Loucy (cell line): ENCODE measurements around the gene RETNLB.

ENCODE experiments used
- CTCF ChIP-seq: fragments of 200-600 bp; sonication (generic); conservative IDR thresholded peaks from 2 replicates; pipeline ENCODE4 v1.5.1; 2014; ENCODE audit warnings: mild to moderate bottlenecking, antibody characterized with exemption, low read length
- EZH2phosphoT487 ChIP-seq: fragments of 200-600 bp; IDR thresholded peaks from 2 replicates; pipeline ENCODE4 v1.6.1; 2018; ENCODE audit warnings: antibody characterized with exemption, mild to moderate bottlenecking, moderate library complexity, borderline replicate concordance

DNA sequence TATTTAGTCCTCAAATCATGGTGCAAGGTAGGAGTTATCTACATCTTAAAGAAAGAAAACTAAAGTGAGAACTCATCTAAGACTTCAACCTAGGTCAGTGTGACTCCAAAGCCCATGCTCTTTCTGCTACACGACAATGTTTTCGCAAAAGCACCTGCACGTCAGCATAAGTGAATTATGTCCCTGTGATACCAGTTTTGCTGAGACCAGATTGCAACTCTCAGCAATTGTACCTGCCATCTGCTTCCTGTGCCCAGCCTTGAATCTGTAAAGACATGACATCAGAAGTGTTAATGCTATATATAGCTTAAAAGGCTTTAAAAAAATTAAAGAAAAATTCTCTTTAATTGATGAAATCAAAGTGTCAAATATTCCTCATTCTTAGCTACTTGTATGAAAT is 43.4 kb downstream of the RETNLB start:
- no peak for TF ChIP-seq CTCF
- no peak for TF ChIP-seq EZH2phosphoT487
